DND-41 (cell line): ENCODE results near the gene CTNNAL1.

ENCODE experiments used
- ATAC-seq: fragments of 200-7000 bp; cut with Tn5 transposase; 3 replicates; pipeline ENCODE4 v1.9.1; 2021; ENCODE audit warnings: low read depth; ENCODE audit not compliant: insufficient read depth
- DNase-seq: peaks from one replicate; pipeline ENCODE4 v3.0.0-alpha.2; 2020
- H2AFZ ChIP-seq: 2 replicates; pipeline ENCODE4 v1.6.0; 2012; ENCODE audit warnings: low read depth, low read length
- H3K27ac ChIP-seq: 2 replicates; pipeline ENCODE4 v1.5.1; 2012; ENCODE audit warnings: low read length, inconsistent platforms
- H3K27me3 ChIP-seq: fragments of 200-600 bp; sonication (generic); 2 replicates; pipeline ENCODE4 v1.6.0; 2012; ENCODE audit warnings: low read length, mild to moderate bottlenecking, inconsistent platforms; ENCODE audit not compliant: insufficient read depth, poor library complexity
- H3K36me3 ChIP-seq: 2 replicates; pipeline ENCODE4 v1.5.1; 2012; ENCODE audit warnings: low read length, inconsistent platforms; ENCODE audit not compliant: insufficient read depth
- H3K4me1 ChIP-seq: 2 replicates; pipeline ENCODE4 v1.5.1; 2012; ENCODE audit warnings: mild to moderate bottlenecking, low read length; ENCODE audit not compliant: insufficient read depth
- H3K4me2 ChIP-seq: 2 replicates; pipeline ENCODE4 v1.6.0; 2012; ENCODE audit warnings: mild to moderate bottlenecking, moderate library complexity, low read length, inconsistent platforms; ENCODE audit not compliant: insufficient read depth
- H3K4me3 ChIP-seq, 2 experiments: fragments of 200-600 bp in 1 of 2; shearing (Covaris generic) in 1 of 2; 2 replicates each; pipeline ENCODE4 v1.5.1; 2012 to 2016; ENCODE audit warnings: inconsistent platforms in 2 of 2, low read length in 2 of 2, mild to moderate bottlenecking in 2 of 2, low read depth in 1 of 2, moderate library complexity in 1 of 2
- H3K79me2 ChIP-seq: 2 replicates; pipeline ENCODE4 v1.6.0; 2012; ENCODE audit warnings: low read length, inconsistent platforms; ENCODE audit not compliant: insufficient read depth
- H3K9ac ChIP-seq: 2 replicates; pipeline ENCODE4 v1.6.0; 2012; ENCODE audit warnings: low read depth, mild to moderate bottlenecking, inconsistent platforms, low read length, moderate library complexity
- H3K9me3 ChIP-seq: 2 replicates; pipeline ENCODE4 v1.5.1; 2012; ENCODE audit warnings: low read length, moderate library complexity, mild to moderate bottlenecking, inconsistent platforms; ENCODE audit not compliant: insufficient read depth, severe bottlenecking
- H4K20me1 ChIP-seq: 2 replicates; pipeline ENCODE4 v1.6.0; 2012; ENCODE audit warnings: low read length; ENCODE audit not compliant: insufficient read depth
- CTCF ChIP-seq: IDR thresholded peaks from 2 replicates; pipeline ENCODE4 v1.5.1; 2012; ENCODE audit warnings: borderline replicate concordance, low read length, moderate library complexity, mild to moderate bottlenecking; ENCODE audit not compliant: poor library complexity, severe bottlenecking; ENCODE audit errors: extremely low read depth
- EZH2 ChIP-seq: IDR thresholded peaks from 3 replicates; pipeline ENCODE4 v1.6.1; 2012; ENCODE audit warnings: borderline replicate concordance, low read depth, mild to moderate bottlenecking, moderate library complexity, low read length, inconsistent platforms; ENCODE audit not compliant: severe bottlenecking

The CTNNAL1 gene

DNA sequence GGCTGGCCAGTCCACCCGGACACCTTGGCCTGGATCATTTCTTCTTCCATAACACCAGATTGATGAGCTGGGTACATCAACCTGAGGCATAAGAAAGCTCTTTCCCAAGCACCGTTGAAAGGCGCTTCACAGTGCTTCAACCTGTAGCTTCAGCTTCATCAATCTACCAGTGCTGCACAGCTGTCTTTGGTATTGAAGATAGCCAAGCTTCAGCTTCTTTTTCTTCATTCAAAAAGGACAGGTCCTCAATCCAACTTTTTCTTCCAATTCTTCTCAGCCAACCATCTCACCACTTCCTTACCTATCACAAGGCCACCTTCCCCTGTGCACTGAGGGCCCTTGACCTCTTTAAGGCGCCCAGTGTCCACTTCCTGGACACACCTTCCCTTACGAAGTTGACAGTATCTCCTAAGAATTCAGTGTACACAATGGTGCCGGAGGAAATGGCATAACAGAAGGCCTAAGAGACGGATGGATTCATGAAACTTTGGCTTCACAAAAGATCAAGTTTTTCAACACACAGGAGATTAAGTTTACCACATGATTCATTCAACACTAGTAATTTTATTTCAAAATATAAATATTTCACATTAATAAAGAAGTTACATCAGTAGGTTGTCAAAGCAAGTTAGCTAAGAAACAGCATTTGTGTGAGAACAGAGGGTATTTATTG is 1.4 kb upstream of the CTNNAL1 start:
- no peak overlapping the region for H3K4me2 ChIP-seq
- TF ChIP-seq EZH2, result no peak
- no peak for TF ChIP-seq CTCF
- H3K4me3 ChIP-seq, result no peak overlapping the region
- ATAC-seq (no peak), DNase-seq (no peak)
- H2AFZ ChIP-seq, result no peak overlapping the region
- H3K79me2 ChIP-seq, result peaks cover 29% of the 10 kb centered on the region
- H3K36me3 ChIP-seq, result peaks cover 21% of the 10 kb centered on the region
- no peaks in the 10 kb centered on the region for H3K9me3 ChIP-seq
- H3K4me1 ChIP-seq, result peaks cover 25% of the 10 kb centered on the region
- H3K27ac ChIP-seq, result no peak overlapping the region
- no peak overlapping the region for H3K9ac ChIP-seq
- H3K27me3 ChIP-seq, result no peaks in the 10 kb centered on the region
- peaks cover 11% of the 10 kb centered on the region; the same call in 1 of the 2 replicates for H4K20me1 ChIP-seq

DNA sequence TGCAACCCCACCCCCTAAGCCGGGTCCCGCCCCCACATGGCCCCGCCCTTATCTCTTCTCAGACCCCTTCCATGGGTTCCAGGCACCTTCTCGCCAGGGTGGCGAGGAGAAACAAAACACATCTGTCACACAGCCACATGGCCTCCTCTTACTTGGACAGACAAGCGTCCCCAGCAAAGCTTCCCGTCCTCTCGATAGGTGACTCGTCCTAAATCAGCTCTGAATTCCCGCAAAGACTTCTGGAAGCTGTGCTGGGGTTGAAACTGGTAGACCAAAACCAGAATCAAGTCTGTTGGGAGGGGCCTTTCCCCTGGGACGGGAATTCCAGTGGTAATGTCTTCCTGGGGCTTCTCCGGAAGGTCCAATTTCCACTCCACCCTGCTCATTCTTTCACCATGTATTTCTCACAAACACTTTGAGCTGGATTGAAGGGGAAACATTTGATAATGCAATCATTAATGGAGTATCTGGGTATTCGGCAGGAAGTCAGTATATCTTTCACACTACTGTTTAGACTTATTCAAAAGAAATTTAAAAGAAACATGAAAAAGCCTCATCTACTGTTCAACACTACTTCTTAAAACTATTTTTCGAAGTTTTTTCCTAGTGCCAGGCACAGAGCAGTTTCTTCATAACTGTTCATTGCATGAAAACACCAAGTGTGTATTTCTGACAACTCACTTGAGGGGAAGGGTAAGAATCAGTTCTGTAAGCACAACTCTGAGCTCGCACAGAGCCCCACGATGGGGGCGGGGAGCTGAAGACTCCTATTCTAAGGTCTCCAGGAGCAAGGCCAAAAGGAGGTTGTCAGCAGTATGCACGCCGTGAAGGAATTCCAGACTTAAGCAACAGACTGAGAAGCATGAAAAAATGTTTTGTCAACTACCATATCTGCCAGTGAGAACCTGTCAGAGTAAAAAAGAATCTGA is 644 bp upstream of the CTNNAL1 start:
- Histone ChIP-seq H3K9ac (no peak overlapping the region), H4K20me1 (peaks cover 11% of the 10 kb centered on the region; the same call in 1 of the 2 replicates), H3K79me2 (peaks cover 29% of the 10 kb centered on the region), H3K36me3 (peaks cover 13% of the 10 kb centered on the region), H3K4me2 (peak overlapping the region; percentile 54; the same call in 1 of the 2 replicates), H2AFZ (peak overlapping the region; percentile 55; the same call in 1 of the 2 replicates), H3K4me1 (peaks cover 25% of the 10 kb centered on the region), H3K9me3 (no peaks in the 10 kb centered on the region), H3K4me3 (peak overlapping the region in 1 of 2 experiments; percentile 42; a peak in 1 of 4 replicates), H3K27me3 (no peaks in the 10 kb centered on the region), H3K27ac (peak overlapping the region; percentile 56; the same call in 1 of the 2 replicates)
- DNase-seq (no peak), ATAC-seq (no peak)
- TF ChIP-seq CTCF (no peak), EZH2 (no peak)

GRCh38 chr9:109012009-109012875 is 1.1 kb downstream of the CTNNAL1 start:
- H3K9ac ChIP-seq, result peak overlapping the region; percentile 80
- peak; percentile 15 for DNase-seq

More at GRCh38 chr9:109012009-109012875, 1.1 kb downstream of the CTNNAL1 start:
- Histone ChIP-seq H3K27me3 (no peaks in the 10 kb centered on the region), H3K4me3 (peak overlapping the region; percentile 27 to 72; a peak in 3 of 4 replicates), H2AFZ (peak overlapping the region; percentile 49), H3K27ac (peak overlapping the region; percentile 50; the same call in 1 of the 2 replicates), H3K9me3 (no peaks in the 10 kb centered on the region), H4K20me1 (peaks cover 11% of the 10 kb centered on the region; the same call in 1 of the 2 replicates), H3K4me1 (peaks cover 25% of the 10 kb centered on the region), H3K4me2 (peak overlapping the region; percentile 80), H3K36me3 (peaks cover 5% of the 10 kb centered on the region; the same call in 1 of the 2 replicates), H3K79me2 (peaks cover 33% of the 10 kb centered on the region)
- ATAC-seq, result peak; percentile 18
- TF ChIP-seq CTCF (no peak), EZH2 (no peak)
